Measurements from ENCODE around the gene ABCC11.

Gene ABCC11

GRCh38 chr16:48133455-48134211 lies 113.7 kb downstream of the ABCC11 start:
- Histone ChIP-seq H3K4me2 (ENCODE audit: low read length) (no peak overlapping the region), H2AFZ (ENCODE audit: low read depth, low read length) (no peak overlapping the region), H3K4me1 (ENCODE audit: low read length) (no peaks in the 10 kb centered on the region), H4K20me1 (ENCODE audit: insufficient read depth, low read length) (no peaks in the 10 kb centered on the region), H3K4me3 (ENCODE audit: low read length) (no peak overlapping the region), H3K27me3 (ENCODE audit: low read depth, low read length) (peaks cover 26% of the 10 kb centered on the region), H3K9me3 (ENCODE audit: insufficient read depth, low read length) (no peaks in the 10 kb centered on the region), H3K27ac (ENCODE audit: low read length) (no peak overlapping the region), H3K36me3 (replicated peaks; ENCODE audit: low read depth, low read length) (no peaks in the 10 kb centered on the region), H3K79me2 (ENCODE audit: low read length) (no peaks in the 10 kb centered on the region), H3K9ac (ENCODE audit: low read length) (no peak overlapping the region)
- TF ChIP-seq EZH2phosphoT487 (IDR thresholded peaks at IDR 0.05; ENCODE audit: low read depth): no peak
- no peak for TF ChIP-seq CTCF (IDR thresholded peaks at IDR 0.05; ENCODE audit: low read depth, low read length)

GRCh38 chr16:48132696-48133095 lies 114.6 kb downstream of the ABCC11 start:
- no peak overlapping the region for H2AFZ ChIP-seq (ENCODE audit: low read depth, low read length)
- no peak overlapping the region for H3K27ac ChIP-seq (ENCODE audit: low read length)
- H3K4me1 ChIP-seq (ENCODE audit: low read length): no peaks in the 10 kb centered on the region
- no peaks in the 10 kb centered on the region for H3K36me3 ChIP-seq (replicated peaks; ENCODE audit: low read depth, low read length)
- no peaks in the 10 kb centered on the region for H4K20me1 ChIP-seq (ENCODE audit: insufficient read depth, low read length)
- H3K27me3 ChIP-seq (ENCODE audit: low read depth, low read length): peaks cover 26% of the 10 kb centered on the region
- TF ChIP-seq EZH2phosphoT487 (IDR thresholded peaks at IDR 0.05; ENCODE audit: low read depth) (no peak), CTCF (IDR thresholded peaks at IDR 0.05; ENCODE audit: low read depth, low read length) (no peak)
- no peaks in the 10 kb centered on the region for H3K9me3 ChIP-seq (ENCODE audit: insufficient read depth, low read length)
- no peak overlapping the region for H3K9ac ChIP-seq (ENCODE audit: low read length)
- no peaks in the 10 kb centered on the region for H3K79me2 ChIP-seq (ENCODE audit: low read length)
- no peak overlapping the region for H3K4me2 ChIP-seq (ENCODE audit: low read length)
- H3K4me3 ChIP-seq (ENCODE audit: low read length): no peak overlapping the region

- H2AFZ ChIP-seq (ENCODE audit: low read depth, low read length): no peak overlapping the region
- no peaks in the 10 kb centered on the region for H3K36me3 ChIP-seq (replicated peaks; ENCODE audit: low read depth, low read length)
- H3K4me2 ChIP-seq (ENCODE audit: low read length): no peak overlapping the region
- H3K4me1 ChIP-seq (ENCODE audit: low read length): no peaks in the 10 kb centered on the region
- H3K9me3 ChIP-seq (ENCODE audit: insufficient read depth, low read length): no peaks in the 10 kb centered on the region
- H4K20me1 ChIP-seq (ENCODE audit: insufficient read depth, low read length): no peaks in the 10 kb centered on the region
- no peak overlapping the region for H3K4me3 ChIP-seq (ENCODE audit: low read length)
- H3K27me3 ChIP-seq (ENCODE audit: low read depth, low read length): peaks cover 27% of the 10 kb centered on the region
- no peak overlapping the region for H3K9ac ChIP-seq (ENCODE audit: low read length)
- H3K27ac ChIP-seq (ENCODE audit: low read length): no peak overlapping the region
- H3K79me2 ChIP-seq (ENCODE audit: low read length): no peaks in the 10 kb centered on the region
- TF ChIP-seq EZH2phosphoT487 (IDR thresholded peaks at IDR 0.05; ENCODE audit: low read depth) (no peak), CTCF (IDR thresholded peaks at IDR 0.05; ENCODE audit: low read depth, low read length) (no peak)
Observed at GRCh38 chr16:48131201-48131935, 116.0 kb downstream of the ABCC11 start.

GRCh38 chr16:48129926-48130325 lies 117.4 kb downstream of the ABCC11 start:
- Histone ChIP-seq H3K9ac (ENCODE audit: low read length) (no peak overlapping the region), H3K36me3 (replicated peaks; ENCODE audit: low read depth, low read length) (no peaks in the 10 kb centered on the region), H4K20me1 (ENCODE audit: insufficient read depth, low read length) (no peaks in the 10 kb centered on the region), H3K9me3 (ENCODE audit: insufficient read depth, low read length) (no peaks in the 10 kb centered on the region), H3K27me3 (ENCODE audit: low read depth, low read length) (peaks cover 32% of the 10 kb centered on the region), H3K4me3 (ENCODE audit: low read length) (no peak overlapping the region), H3K4me1 (ENCODE audit: low read length) (no peaks in the 10 kb centered on the region), H3K4me2 (ENCODE audit: low read length) (no peak overlapping the region), H2AFZ (ENCODE audit: low read depth, low read length) (no peak overlapping the region), H3K27ac (ENCODE audit: low read length) (no peak overlapping the region), H3K79me2 (ENCODE audit: low read length) (no peaks in the 10 kb centered on the region)
- TF ChIP-seq EZH2phosphoT487 (IDR thresholded peaks at IDR 0.05; ENCODE audit: low read depth): no peak
- no peak for TF ChIP-seq CTCF (IDR thresholded peaks at IDR 0.05; ENCODE audit: low read depth, low read length)

Measured in OCI-LY3 (cell line).